ENCODE data around the gene AFAP1.

Gene AFAP1

GRCh38 chr4:7960790-7961655 is 21.4 kb upstream of the AFAP1 start:
- TF ChIP-seq CTCF (IDR thresholded peaks at IDR 0.05) (no peak), ZFX (IDR thresholded peaks at IDR 0.05; ENCODE audit: borderline replicate concordance) (no peak)
- no peak overlapping the region for H3K27ac ChIP-seq

DNA sequence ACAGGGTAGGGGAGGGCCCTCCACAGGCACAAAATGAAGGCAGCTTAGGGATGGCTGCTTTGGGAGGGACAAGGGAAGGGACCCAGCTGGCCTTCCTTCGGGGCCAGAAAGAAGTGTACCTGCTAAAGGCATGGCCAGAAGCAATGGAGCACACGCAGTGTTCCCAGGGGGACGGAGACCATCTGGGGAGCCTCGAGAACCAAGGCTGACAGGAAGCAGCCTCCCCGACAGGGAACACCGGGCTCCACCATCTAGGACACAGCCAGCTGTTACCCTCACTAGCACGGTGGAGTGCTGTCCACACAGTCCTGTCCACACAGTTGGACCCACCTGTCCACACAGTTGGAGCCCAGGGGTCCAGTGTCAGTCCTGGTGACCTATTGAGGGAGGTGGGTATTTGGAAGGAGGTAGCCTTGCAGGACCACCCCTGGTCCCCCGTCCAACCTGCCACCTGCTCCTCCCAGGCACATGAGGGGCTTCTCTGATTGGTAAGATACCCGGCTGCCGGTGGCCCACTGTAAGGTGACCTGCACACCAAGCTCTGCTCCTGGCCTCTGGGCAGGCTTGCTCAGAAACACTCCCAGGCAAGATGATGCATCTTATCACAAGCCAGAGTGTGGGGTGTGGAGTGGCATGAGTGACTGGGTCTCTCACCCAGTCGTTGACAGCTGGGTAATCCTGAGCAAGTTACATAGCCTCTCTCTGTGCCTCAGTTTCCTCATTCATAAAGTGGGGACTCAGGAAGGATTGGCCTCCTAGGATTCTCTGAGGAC is 20.5 kb upstream of the AFAP1 start:
- no peak overlapping the region for H3K27ac ChIP-seq
- TF ChIP-seq CTCF (IDR thresholded peaks at IDR 0.05), result no peak
- TF ChIP-seq ZFX (IDR thresholded peaks at IDR 0.05; ENCODE audit: borderline replicate concordance), result no peak

GRCh38 chr4:7959078-7959477 is 19.4 kb upstream of the AFAP1 start:
- no peak overlapping the region for H3K27ac ChIP-seq

GRCh38 chr4:7956934-7957656 is 17.4 kb upstream of the AFAP1 start:
- no peak overlapping the region for H3K27ac ChIP-seq
- TF ChIP-seq CTCF (IDR thresholded peaks at IDR 0.05) (no peak), ZFX (IDR thresholded peaks at IDR 0.05; ENCODE audit: borderline replicate concordance) (no peak)

More at GRCh38 chr4:7959078-7959477, 19.4 kb upstream of the AFAP1 start:
- no peak for TF ChIP-seq CTCF (IDR thresholded peaks at IDR 0.05)
- no peak for TF ChIP-seq ZFX (IDR thresholded peaks at IDR 0.05; ENCODE audit: borderline replicate concordance)

DNA sequence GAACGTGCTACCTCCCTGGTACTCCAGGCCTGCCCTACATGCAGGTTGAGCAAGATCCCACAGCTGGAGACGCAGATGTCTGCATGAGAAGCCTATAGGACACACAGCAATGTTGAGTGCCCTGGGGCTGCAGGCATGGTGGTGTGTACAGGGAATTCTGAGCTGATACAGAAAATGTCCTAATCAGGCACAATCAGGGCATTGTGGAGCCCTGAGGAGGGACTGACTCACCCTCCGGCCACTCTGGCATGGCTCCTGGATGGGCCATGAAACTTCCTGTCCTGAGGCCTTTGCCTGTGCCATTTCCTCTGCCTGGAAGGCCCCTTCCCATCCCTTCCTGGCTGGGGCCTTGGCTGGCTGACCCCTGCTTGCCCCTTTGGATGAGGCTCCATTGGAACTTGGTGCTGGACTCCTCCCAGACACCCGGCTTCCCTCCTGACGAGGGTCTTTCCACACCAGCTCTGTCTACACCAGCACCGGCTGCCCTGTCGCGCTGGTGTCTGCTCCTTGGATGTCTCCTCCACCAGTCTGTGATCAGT is 16.7 kb upstream of the AFAP1 start:
- TF ChIP-seq CTCF (IDR thresholded peaks at IDR 0.05) (no peak), ZFX (IDR thresholded peaks at IDR 0.05; ENCODE audit: borderline replicate concordance) (no peak)
- H3K27ac ChIP-seq, result no peak overlapping the region

DNA sequence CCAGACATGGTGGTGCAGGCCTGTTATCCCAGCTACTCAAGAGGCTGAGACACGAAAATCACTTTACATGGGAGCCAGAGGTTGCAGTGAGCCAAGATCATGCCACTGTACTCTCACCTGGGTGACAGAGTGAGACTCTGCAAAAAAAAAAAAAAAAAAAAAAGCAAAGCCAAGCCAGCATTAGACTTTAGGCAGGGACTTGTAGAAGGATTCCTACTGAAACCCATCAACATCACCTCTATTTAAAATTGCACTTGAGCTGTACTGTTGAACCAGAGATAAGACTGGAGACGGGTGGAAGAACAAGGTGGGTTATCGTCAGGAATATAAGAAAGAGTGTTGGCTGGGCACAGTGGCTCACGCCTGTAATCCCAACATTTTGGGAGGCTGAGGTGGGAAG is 15.7 kb upstream of the AFAP1 start:
- H3K27ac ChIP-seq, result no peak overlapping the region
- no peak for TF ChIP-seq CTCF (IDR thresholded peaks at IDR 0.05)
- TF ChIP-seq ZFX (IDR thresholded peaks at IDR 0.05; ENCODE audit: borderline replicate concordance), result no peak
